PC-3 (cell line): ENCODE results near the gene SHTN1. TPM values are rescaled to one million over a fixed set of nuclear protein-coding genes. Genes with fewer than 3 reads are reported as not detected.

Experiments used
- ATAC-seq: fragments of 200-7000 bp; cut with Tn5 transposase; 2 replicates; pipeline ENCODE4 v1.9.1; 2020; ENCODE audit warnings: mild to moderate bottlenecking, moderate library complexity
- BruUV-seq: library from RNA; stranded (reverse); fragments of 400-500 nt; replicated peaks from 2 replicates; lab custom pipeline; 2021; lab: Mats Ljungman, UMichigan
- CTCF ChIA-PET: fragments of 300-600 bp; sonication (Branson Sonifier 250); formaldehyde crosslinking; loops from one replicate; lab custom pipeline; 2022; ENCODE audit warnings: antibody characterized with exemption; lab: Charles Lee
- POLR2A ChIA-PET: fragments of 300-600 bp; sonication (Branson Sonifier 250); formaldehyde crosslinking; loops from one replicate; lab custom pipeline; 2022; ENCODE audit warnings: antibody characterized with exemption; ENCODE audit not compliant: unreplicated experiment; lab: Charles Lee
- DNase-seq: peaks from one replicate; pipeline ENCODE4 v3.0.0-alpha.2; 2015
- H2AFZ ChIP-seq: fragments of 300-600 bp; sonication (generic); 2 replicates; pipeline ENCODE4 v1.6.0; 2016; ENCODE audit warnings: antibody characterized with exemption, low read length
- H3F3A ChIP-seq: fragments of 300-600 bp; sonication (generic); one replicate; pipeline ENCODE4 v1.6.0; 2017; ENCODE audit warnings: antibody characterized with exemption, low read length, control low read depth, mild to moderate bottlenecking; ENCODE audit not compliant: unreplicated experiment
- H3K27ac ChIP-seq: fragments of 300-600 bp; sonication (generic); 2 replicates; pipeline ENCODE4 v1.5.1; 2016; ENCODE audit warnings: mild to moderate bottlenecking, low read length
- H3K27me3 ChIP-seq: fragments of 300-600 bp; sonication (generic); 2 replicates; pipeline ENCODE4 v1.6.1; 2016; ENCODE audit warnings: low read length, mixed read lengths
- H3K36me3 ChIP-seq: fragments of 300-600 bp; sonication (generic); 2 replicates; pipeline ENCODE4 v1.6.1; 2016; ENCODE audit warnings: low read depth, mixed run types, low read length, mixed read lengths
- H3K4me1 ChIP-seq: fragments of 300-600 bp; sonication (generic); 2 replicates; pipeline ENCODE4 v1.5.1; 2016; ENCODE audit warnings: low read length; ENCODE audit not compliant: insufficient read depth
- H3K4me2 ChIP-seq: fragments of 300-600 bp; sonication (generic); 2 replicates; pipeline ENCODE4 v1.6.0; 2016; ENCODE audit warnings: low read length
- H3K4me3 ChIP-seq: fragments of 300-600 bp; sonication (generic); 2 replicates; pipeline ENCODE4 v1.5.1; 2016; ENCODE audit warnings: mild to moderate bottlenecking, low read length, mixed read lengths
- H3K79me2 ChIP-seq: fragments of 300-600 bp; sonication (generic); 2 replicates; pipeline ENCODE4 v1.6.1; 2017; ENCODE audit warnings: low read length, mixed read lengths
- H3K9ac ChIP-seq: fragments of 300-600 bp; sonication (generic); 2 replicates; pipeline ENCODE4 v1.6.0; 2016; ENCODE audit warnings: mild to moderate bottlenecking, low read length
- H3K9me2 ChIP-seq: fragments of 300-600 bp; sonication (generic); replicated peaks from 2 replicates; pipeline ENCODE4 v1.6.1; 2016; ENCODE audit warnings: mixed run types, low read length, mixed read lengths
- H3K9me3 ChIP-seq: fragments of 300-600 bp; sonication (generic); 2 replicates; pipeline ENCODE4 v1.6.1; 2016; ENCODE audit warnings: low read length, mixed read lengths
- H4K20me1 ChIP-seq: fragments of 300-600 bp; sonication (generic); 2 replicates; pipeline ENCODE4 v1.6.1; 2016; ENCODE audit warnings: low read length, mixed read lengths
- EZH2 ChIP-seq: fragments of 300-600 bp; sonication (generic); IDR thresholded peaks from one replicate; pipeline ENCODE4 v1.6.1; 2017; ENCODE audit warnings: antibody characterized with exemption, mild to moderate bottlenecking, low read length; ENCODE audit not compliant: unreplicated experiment
- EZH2phosphoT487 ChIP-seq: fragments of 300-600 bp; sonication (generic); IDR thresholded peaks from 2 replicates; pipeline ENCODE4 v1.6.1; 2018; ENCODE audit warnings: mild to moderate bottlenecking, antibody characterized with exemption, low read length, borderline replicate concordance
- intact Hi-C: fragments of 100-400 bp; cut with micrococcal nuclease; formaldehyde crosslinking; loops from 2 replicates; pipeline ENCODE4 v1.9.0; 2023
- total RNA-seq: library from RNA; depleted of rRNA; stranded (reverse); fragments of >200 nt; gene quantifications from 2 replicates; pipeline ENCODE4 v1.2.3, GENCODE V29; 2014
- TF ChIP-seq, protein P1 (sequence below): fragments of 300-600 bp; sonication (generic); conservative IDR thresholded peaks from 2 replicates; pipeline ENCODE4 v1.5.1; 2017; ENCODE audit warnings: antibody characterized with exemption, low read depth, mild to moderate bottlenecking, low read length

SHTN1 gene
- total RNA-seq, 1 experiment from 2014 or later: 13.0 TPM

- no peaks in the 10 kb centered on the region for H3K9me3 ChIP-seq
- no peaks in the 10 kb centered on the region for H3K27me3 ChIP-seq
- H3K36me3 ChIP-seq: no peaks in the 10 kb centered on the region; the same call in 1 of the 2 replicates
- H2AFZ ChIP-seq: no peak overlapping the region
- no peaks in the 10 kb centered on the region for H3K9me2 ChIP-seq
- ATAC-seq (no peak), DNase-seq (no peak)
- no peak overlapping the region for H3K27ac ChIP-seq
- POLR2A ChIA-PET: no interaction called here
- TF ChIP-seq EZH2phosphoT487: no peak
- no peak for TF ChIP-seq EZH2
- TF ChIP-seq, protein P1, sequence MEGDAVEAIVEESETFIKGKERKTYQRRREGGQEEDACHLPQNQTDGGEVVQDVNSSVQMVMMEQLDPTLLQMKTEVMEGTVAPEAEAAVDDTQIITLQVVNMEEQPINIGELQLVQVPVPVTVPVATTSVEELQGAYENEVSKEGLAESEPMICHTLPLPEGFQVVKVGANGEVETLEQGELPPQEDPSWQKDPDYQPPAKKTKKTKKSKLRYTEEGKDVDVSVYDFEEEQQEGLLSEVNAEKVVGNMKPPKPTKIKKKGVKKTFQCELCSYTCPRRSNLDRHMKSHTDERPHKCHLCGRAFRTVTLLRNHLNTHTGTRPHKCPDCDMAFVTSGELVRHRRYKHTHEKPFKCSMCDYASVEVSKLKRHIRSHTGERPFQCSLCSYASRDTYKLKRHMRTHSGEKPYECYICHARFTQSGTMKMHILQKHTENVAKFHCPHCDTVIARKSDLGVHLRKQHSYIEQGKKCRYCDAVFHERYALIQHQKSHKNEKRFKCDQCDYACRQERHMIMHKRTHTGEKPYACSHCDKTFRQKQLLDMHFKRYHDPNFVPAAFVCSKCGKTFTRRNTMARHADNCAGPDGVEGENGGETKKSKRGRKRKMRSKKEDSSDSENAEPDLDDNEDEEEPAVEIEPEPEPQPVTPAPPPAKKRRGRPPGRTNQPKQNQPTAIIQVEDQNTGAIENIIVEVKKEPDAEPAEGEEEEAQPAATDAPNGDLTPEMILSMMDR: no peak
- BruUV-seq: no TSS peak
- no peak overlapping the region for H3K4me2 ChIP-seq
- H3F3A ChIP-seq: no peaks in the 10 kb centered on the region
- CTCF ChIA-PET: no interaction called here
- peaks cover 85% of the 10 kb centered on the region for H3K79me2 ChIP-seq
- intact Hi-C loops: loop anchor here (10.0 kb wide), 1 partner anchor 174 kb away; no protein-coding TSS in a partner anchor
- H3K9ac ChIP-seq: no peak overlapping the region
- peaks cover 16% of the 10 kb centered on the region for H3K4me1 ChIP-seq
- peaks cover 42% of the 10 kb centered on the region for H4K20me1 ChIP-seq
- H3K4me3 ChIP-seq: no peak overlapping the region
These were observed 4.4 kb downstream of the SHTN1 start for GRCh38 chr10:117000580-117000979.

- ChIA-PET CTCF (no interaction called here), POLR2A (no interaction called here)
- Histone ChIP-seq H3K4me2 (no peak overlapping the region), H2AFZ (no peak overlapping the region), H4K20me1 (peaks cover 40% of the 10 kb centered on the region), H3K79me2 (peaks cover 96% of the 10 kb centered on the region), H3F3A (no peaks in the 10 kb centered on the region), H3K27ac (no peak overlapping the region), H3K9me2 (no peaks in the 10 kb centered on the region), H3K9me3 (no peaks in the 10 kb centered on the region), H3K4me3 (no peak overlapping the region), H3K9ac (no peak overlapping the region), H3K36me3 (no peaks in the 10 kb centered on the region; the same call in 1 of the 2 replicates), H3K27me3 (no peaks in the 10 kb centered on the region), H3K4me1 (peaks cover 10% of the 10 kb centered on the region)
- no TSS peak for BruUV-seq
- ATAC-seq: no peak
- DNase-seq: no peak
- intact Hi-C loops: no loop called here
- no peak for TF ChIP-seq EZH2
- TF ChIP-seq EZH2phosphoT487: no peak
- TF ChIP-seq, protein P1: no peak
These were observed 6.8 kb downstream of the SHTN1 start for GRCh38 chr10:116998172-116998571.

- CTCF ChIA-PET: no interaction called here
- Histone ChIP-seq H3K4me1 (no peaks in the 10 kb centered on the region), H3K27me3 (no peaks in the 10 kb centered on the region), H3K9ac (no peak overlapping the region), H3K9me2 (no peaks in the 10 kb centered on the region), H3K4me2 (no peak overlapping the region), H3K36me3 (no peaks in the 10 kb centered on the region; the same call in 1 of the 2 replicates), H2AFZ (no peak overlapping the region), H4K20me1 (peaks cover 29% of the 10 kb centered on the region), H3K4me3 (no peak overlapping the region), H3F3A (no peaks in the 10 kb centered on the region), H3K79me2 (peaks cover 94% of the 10 kb centered on the region), H3K9me3 (no peaks in the 10 kb centered on the region), H3K27ac (no peak overlapping the region)
- intact Hi-C loops: no loop called here
- BruUV-seq: no TSS peak
- POLR2A ChIA-PET: no interaction called here
- TF ChIP-seq, protein P1: no peak
- TF ChIP-seq EZH2: no peak
- no peak for TF ChIP-seq EZH2phosphoT487
- ATAC-seq: no peak
- DNase-seq: no peak
These were observed 8.0 kb downstream of the SHTN1 start for GRCh38 chr10:116997015-116997414.
